Stimulated activated CD4-positive, alpha-beta T cell treated with anti-CD3 and anti-CD28 coated beads, Interleukin-1b, Interleukin-23, amount 100 ng/mL, for 48 hours (primary cell): ENCODE data around the gene TRAPPC6A.
"Not testable (repeated sequence)": the region's sequence is repeated elsewhere in the genome, so short reads cannot be mapped to it uniquely, and the experiment has no call there.

Experiments
- DNase-seq: peaks from one replicate; pipeline ENCODE4 v3.0.0-alpha.2; 2020

The TRAPPC6A gene

DNA sequence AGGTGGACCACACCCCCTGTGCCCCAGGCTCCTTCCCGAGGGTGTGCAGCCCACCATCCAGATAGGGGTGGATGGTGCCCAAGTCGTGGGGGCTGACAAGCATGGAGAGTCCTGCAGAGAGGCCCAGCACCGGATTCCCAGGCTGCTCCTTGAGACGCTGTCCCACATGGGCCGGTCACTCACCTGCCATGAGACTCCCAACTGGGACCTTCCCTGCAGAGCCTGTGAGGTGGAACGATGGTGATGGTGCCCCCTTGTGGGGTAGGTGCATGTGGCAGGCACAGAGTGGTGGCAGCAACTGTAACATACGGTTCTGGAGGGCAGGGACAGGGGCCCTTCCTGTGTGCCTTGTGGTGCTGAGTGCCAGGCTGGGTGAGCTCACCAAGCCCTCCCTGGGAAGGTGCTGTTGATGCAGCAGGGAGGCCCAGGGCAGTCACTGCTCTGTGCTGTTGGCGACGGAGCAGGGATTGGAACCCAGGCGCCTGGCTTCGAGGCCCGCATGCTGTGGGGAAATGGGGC, 52.0 kb downstream of the TRAPPC6A start:
- peak; percentile 69 for DNase-seq

GRCh38 chr19:45125360-45125759, 52.7 kb downstream of the TRAPPC6A start:
- no peak for DNase-seq

GRCh38 chr19:45124021-45124420, 54.0 kb downstream of the TRAPPC6A start:
- DNase-seq = no peak

DNA sequence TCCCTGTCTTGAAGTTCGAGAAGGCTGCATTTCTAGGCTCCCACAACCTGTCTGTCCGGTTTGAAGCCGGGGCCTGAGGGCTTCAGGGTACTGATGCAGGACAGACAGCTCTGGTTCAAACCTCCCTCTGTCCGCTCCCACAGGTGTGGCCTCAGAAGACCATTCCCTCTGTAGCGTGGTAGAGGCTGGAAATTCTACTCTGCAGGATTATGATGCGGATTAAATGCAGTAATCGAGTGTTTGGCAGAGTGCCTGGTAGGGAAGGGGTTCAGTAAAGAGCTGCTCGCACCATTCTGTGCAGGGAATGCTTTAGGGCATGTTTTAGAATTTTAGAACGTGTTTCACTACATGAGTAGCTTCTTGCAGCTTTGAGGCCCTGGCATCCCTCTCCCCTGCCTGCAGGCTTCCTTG, 54.6 kb downstream of the TRAPPC6A start:
- no peak for DNase-seq

DNA sequence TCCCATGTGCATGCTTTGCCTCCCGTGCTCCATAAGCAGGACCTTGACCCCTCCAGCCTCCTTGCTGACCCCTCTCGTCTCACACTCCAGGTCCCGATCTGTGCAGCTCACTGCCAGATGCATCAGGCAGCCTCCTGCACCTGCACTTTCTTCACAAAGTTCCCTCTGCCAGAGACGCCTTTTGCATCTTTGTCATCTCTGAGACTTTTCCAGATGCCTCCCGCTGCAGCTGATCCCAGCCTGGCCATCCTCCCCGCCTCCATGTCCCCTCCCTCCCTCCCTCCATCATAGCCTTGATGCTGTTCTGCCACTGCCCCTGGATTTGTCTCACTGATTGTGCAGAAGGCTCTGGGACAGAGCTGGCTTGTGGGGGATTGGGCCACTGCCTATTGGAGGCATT, 55.2 kb downstream of the TRAPPC6A start:
- no peak for DNase-seq

DNA sequence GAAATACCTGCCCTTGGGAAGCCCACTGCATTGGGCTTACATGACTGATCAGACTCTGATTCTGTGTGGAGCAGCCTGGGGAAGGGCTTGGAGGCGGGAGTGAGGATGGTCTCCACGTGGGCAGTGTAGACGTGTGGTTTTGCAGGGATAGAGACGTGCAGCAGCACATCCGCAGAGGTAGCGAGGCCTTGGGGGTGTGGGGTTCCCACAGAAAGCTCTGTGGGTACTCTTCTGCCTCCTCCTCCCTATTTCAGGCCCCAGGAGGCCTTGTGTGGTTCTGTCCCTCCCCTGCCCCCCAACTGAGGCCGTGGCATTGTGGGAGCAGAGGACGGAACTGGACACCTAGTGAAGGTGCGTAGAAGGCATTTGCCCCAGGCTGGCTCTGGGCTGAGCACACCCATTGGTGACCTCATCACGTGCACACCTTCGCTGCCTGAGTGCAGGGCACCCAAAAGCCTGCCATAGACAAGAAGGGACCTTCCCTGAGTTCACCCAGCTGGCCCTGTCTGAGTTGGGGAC, 56.2 kb downstream of the TRAPPC6A start:
- DNase-seq = no peak

GRCh38 chr19:45119582-45119981, 58.5 kb downstream of the TRAPPC6A start:
- DNase-seq = no peak

GRCh38 chr19:45118591-45119355, 59.3 kb downstream of the TRAPPC6A start:
- DNase-seq = not testable (repeated sequence)

DNA sequence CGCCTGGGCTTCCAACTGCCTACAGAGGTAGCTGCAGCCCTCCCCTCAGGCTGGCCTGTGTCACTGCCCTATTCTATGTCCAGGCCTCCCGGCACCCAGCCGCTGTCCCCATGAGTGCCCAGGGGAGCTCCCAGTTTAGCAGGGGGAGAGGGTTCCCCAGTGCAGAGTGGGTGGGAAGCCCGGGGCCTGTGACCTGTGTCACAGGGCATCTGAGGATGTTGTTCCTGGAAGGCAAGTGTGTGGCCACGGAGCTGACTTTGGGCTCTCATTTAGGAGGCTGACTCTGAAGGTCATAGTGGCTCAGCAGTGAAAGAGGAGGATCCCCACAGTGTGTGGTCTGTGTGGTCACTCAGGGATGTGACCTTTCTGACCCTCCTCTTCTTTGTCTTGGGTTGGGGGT, 59.9 kb downstream of the TRAPPC6A start:
- DNase-seq = no peak

DNA sequence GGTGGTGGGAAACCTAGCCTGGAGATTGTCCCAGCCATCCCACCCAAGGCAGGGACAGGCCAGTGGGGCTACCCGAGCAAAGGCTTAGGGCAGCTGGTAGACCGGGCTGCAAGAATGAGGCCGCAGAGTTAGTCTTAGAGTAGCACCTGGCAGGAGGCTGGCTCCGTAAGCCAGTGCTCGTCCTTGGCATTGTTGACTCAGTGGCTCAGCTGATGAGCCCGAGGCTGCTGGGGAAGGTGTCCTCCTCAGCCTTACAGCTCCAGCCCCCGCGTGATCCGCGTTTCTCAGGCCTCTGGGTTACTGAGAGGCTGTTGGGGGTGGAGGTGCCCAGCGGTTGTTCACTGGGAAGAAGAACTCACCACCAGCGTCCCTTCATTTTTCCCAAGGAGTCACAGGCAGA, 60.4 kb downstream of the TRAPPC6A start:
- DNase-seq = no peak

- peak; percentile 77 for DNase-seq
These were observed 60.9 kb downstream of the TRAPPC6A start for GRCh38 chr19:45117167-45117594.

DNA sequence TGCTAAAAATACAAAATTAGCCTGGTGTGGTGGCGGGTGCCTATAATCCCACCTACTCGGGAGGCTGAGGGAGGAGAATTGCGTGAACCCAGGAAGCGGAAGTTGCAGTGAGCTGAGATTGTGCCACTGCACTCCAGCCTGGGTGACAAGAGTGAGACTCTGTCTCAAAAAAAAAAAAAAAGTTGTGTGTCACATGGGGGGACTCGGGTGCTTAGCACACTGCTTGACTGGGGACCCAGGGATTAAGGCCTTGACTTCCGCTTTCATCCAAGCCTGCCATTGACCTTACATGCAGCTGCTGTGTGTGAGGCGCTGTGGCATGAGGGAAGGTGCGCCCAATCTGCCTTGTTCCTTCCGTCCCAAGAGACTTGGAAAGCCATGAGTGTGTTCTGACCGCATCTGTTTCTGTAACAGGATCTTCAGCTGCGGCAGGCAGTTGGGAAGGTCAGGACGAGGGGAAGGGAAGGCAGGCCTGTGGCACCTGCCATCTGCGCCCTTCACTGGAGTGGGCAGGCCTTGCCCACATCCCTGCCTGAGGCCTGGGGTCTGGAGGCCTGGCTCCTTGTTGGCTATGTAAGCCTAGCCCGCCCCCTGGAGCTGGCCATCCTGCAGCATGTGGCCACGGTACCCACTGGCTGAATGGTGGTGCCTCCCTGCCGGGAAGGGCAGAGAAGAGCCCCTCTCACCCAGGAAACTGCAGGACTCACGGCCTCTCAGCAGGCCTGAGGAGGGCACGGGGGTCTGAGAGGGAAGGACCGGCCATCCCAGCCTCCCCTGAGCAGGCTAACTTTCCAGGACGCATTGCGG, 62.0 kb downstream of the TRAPPC6A start:
- DNase-seq = no peak

DNA sequence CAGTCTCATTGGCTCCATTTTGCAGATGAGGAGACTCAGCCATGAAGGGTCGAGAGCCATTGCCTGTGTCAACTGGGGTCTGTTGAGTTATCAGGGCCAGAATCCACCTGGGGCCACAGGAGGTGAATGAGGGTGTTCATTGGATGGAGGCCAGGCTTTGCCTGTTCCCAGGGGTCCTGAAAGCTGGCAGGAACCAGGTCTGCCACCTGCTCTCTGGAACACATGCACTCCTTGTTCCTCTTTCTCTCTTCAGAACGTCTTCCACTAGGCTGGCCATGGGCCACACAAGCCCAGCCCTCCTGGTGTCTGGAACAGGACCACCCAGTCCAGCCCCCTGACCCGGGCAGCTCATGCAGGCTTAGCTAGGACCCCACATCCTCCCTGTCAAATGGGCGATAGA, 63.9 kb downstream of the TRAPPC6A start:
- no peak for DNase-seq

- DNase-seq = no peak
These were observed 64.4 kb downstream of the TRAPPC6A start for GRCh38 chr19:45113628-45114027.
